Transverse colon (tissue), 4 donors: ENCODE data around the gene TPST2. TPM values are rescaled to one million over a fixed set of nuclear protein-coding genes. Genes with fewer than 3 reads are reported as not detected.

Experiments
- DNase-seq: peaks from one replicate; pipeline ENCODE4 v3.0.0-alpha.2; 2019
- H3K27ac ChIP-seq, 4 donors: fragments of 200-600 bp; sonication (generic); 2 replicates each; pipeline ENCODE4 v1.5.1; 2016 to 2018; ENCODE audit warnings: inconsistent platforms in 4 of 4
- H3K27me3 ChIP-seq: fragments of 200-600 bp; sonication (generic); 2 replicates; pipeline ENCODE4 v1.5.1; 2017; ENCODE audit warnings: inconsistent platforms
- H3K36me3 ChIP-seq, 4 donors: fragments of 200-600 bp; sonication (generic); 2 replicates each; pipeline ENCODE4 v1.5.1; 2017 to 2019; ENCODE audit warnings: inconsistent platforms in 4 of 4
- H3K4me1 ChIP-seq, 4 donors: fragments of 200-600 bp; sonication (generic); 2 replicates each; pipeline ENCODE4 v1.5.1; 2017 to 2020; ENCODE audit warnings: inconsistent platforms in 4 of 4
- H3K4me3 ChIP-seq, 4 donors: fragments of 200-600 bp; sonication (generic); 1 replicate in 1 of 4; 2 replicates in 3 of 4; pipeline versions ENCODE4 v1.5.1 to v1.6.1; 2017 to 2019; ENCODE audit warnings: inconsistent platforms in 4 of 4
- H3K9me3 ChIP-seq, 2 donors: fragments of 200-600 bp; sonication (generic); 2 replicates each; pipeline ENCODE4 v1.5.1; 2017 to 2019; ENCODE audit warnings: inconsistent platforms in 2 of 2
- CTCF ChIP-seq, 5 experiments: fragments of 200-600 bp in 3 of 5; fragments of 450-650 bp in 2 of 5; sonication (generic) in 3 of 5; IDR thresholded peaks; 1 replicate in 2 of 5; 2 replicates in 3 of 5; pipeline ENCODE4 v1.5.1; 2016 to 2017; ENCODE audit warnings: antibody characterized with exemption in 5 of 5, inconsistent platforms in 3 of 5, mild to moderate bottlenecking in 2 of 5, moderate library complexity in 1 of 5
- EP300 ChIP-seq: sonication (generic); formaldehyde crosslinking; IDR thresholded peaks from one replicate; pipeline ENCODE4 v1.6.1; 2017; ENCODE audit warnings: antibody characterized with exemption, low read depth
- POLR2A ChIP-seq: fragments of 450-650 bp; IDR thresholded peaks from one replicate; pipeline ENCODE4 v1.6.1; 2016; ENCODE audit warnings: antibody characterized with exemption, mild to moderate bottlenecking, moderate library complexity
- POLR2AphosphoS5 ChIP-seq, 3 donors: sonication (generic); formaldehyde crosslinking; IDR thresholded peaks; one replicate each; pipeline ENCODE4 v1.6.1; 2016; ENCODE audit warnings: antibody characterized with exemption in 3 of 3
- WGBS, 2 donors: methylation state at CpG; one replicate each; pipeline ENCODE4 v1.1.5; 2018; ENCODE audit warnings: low coverage in 1 of 2; 5-methylcytosine and 5-hydroxymethylcytosine counted together
- in situ Hi-C, 4 donors: fragments of 200-750 bp; cut with MboI; loops; one replicate each; pipeline versions ENCODE4 v1.15.0 to v1.15.1; 2017; ENCODE audit warnings: low sequenced_read_pairs in 3 of 4, low pct_ligation_motif_present in 1 of 4, low pct_unique_long_range_greater_than_20kb in 1 of 4
- intact Hi-C: fragments of 100-400 bp; cut with DNase I; formaldehyde crosslinking; loops from one replicate; pipeline ENCODE4 v1.15.1; 2023; ENCODE audit warnings: low total_unique reads
- total RNA-seq, 4 donors: library from RNA; depleted of rRNA; stranded (reverse); fragments of >200 nt; gene quantifications; one replicate each; pipeline ENCODE4 v1.1.0, GENCODE V29; 2016

Gene TPST2
- total RNA-seq, 4 donors from 2014 or later: 14.3 to 35.6 (median 26.8) TPM

GRCh38 chr22:26566994-26567393 lies 22.9 kb downstream of the TPST2 start:
- no peak for DNase-seq
- TF ChIP-seq POLR2A: no peak
- TF ChIP-seq EP300: no peak
- no peak for TF ChIP-seq POLR2AphosphoS5 (IDR thresholded peaks at IDR 0.05)
- no peak for TF ChIP-seq CTCF (IDR thresholded peaks at IDR 0.05)
- H3K4me3 ChIP-seq: no peak overlapping the region
- intact Hi-C loops (no loop called here), in situ Hi-C loops (no loop called here)
- no peaks in the 10 kb centered on the region for H3K9me3 ChIP-seq
- H3K4me1 ChIP-seq: no peaks in the 10 kb centered on the region
- H3K36me3 ChIP-seq: no peaks in the 10 kb centered on the region
- 96% methylated on average over 3 of the region's 3 CpGs; no CpG with 5 or more reads in 1 of the 2 donors for WGBS, 2 donors
- H3K27ac ChIP-seq: no peak overlapping the region
- no peaks in the 10 kb centered on the region for H3K27me3 ChIP-seq

GRCh38 chr22:26565889-26566288 lies 24.0 kb downstream of the TPST2 start:
- intact Hi-C loops: no loop called here
- no peak overlapping the region for H3K27ac ChIP-seq
- DNase-seq: no peak
- in situ Hi-C loops: no loop called here
- no peaks in the 10 kb centered on the region for H3K36me3 ChIP-seq
- no peaks in the 10 kb centered on the region for H3K27me3 ChIP-seq
- no peak overlapping the region for H3K4me3 ChIP-seq
- no peak for TF ChIP-seq EP300
- no peak for TF ChIP-seq CTCF (IDR thresholded peaks at IDR 0.05)
- no peak for TF ChIP-seq POLR2A
- WGBS, 2 donors: 79% methylated on average over 8 of the region's 8 CpGs; no CpG with 5 or more reads in 1 of the 2 donors
- H3K4me1 ChIP-seq: no peaks in the 10 kb centered on the region
- H3K9me3 ChIP-seq: no peaks in the 10 kb centered on the region

GRCh38 chr22:26565181-26565580 lies 24.8 kb downstream of the TPST2 start:
- no peak for DNase-seq
- no peak for TF ChIP-seq POLR2A
- TF ChIP-seq POLR2AphosphoS5 (IDR thresholded peaks at IDR 0.05): no peak
- TF ChIP-seq EP300: no peak
- no peak for TF ChIP-seq CTCF (IDR thresholded peaks at IDR 0.05)
- WGBS, 2 donors: 94 to 100% methylated on average over 1 to 6 of the region's 6 CpGs
- in situ Hi-C loops: no loop called here
- Histone ChIP-seq H3K36me3 (no peaks in the 10 kb centered on the region), H3K27ac (no peak overlapping the region), H3K27me3 (no peaks in the 10 kb centered on the region), H3K4me1 (no peaks in the 10 kb centered on the region), H3K9me3 (no peaks in the 10 kb centered on the region), H3K4me3 (no peak overlapping the region)
- intact Hi-C loops: no loop called here

GRCh38 chr22:26564672-26565071 lies 25.3 kb downstream of the TPST2 start:
- WGBS, 2 donors: 98% methylated on average over 3 of the region's 3 CpGs; no CpG with 5 or more reads in 1 of the 2 donors
- no peaks in the 10 kb centered on the region for H3K9me3 ChIP-seq
- no peak overlapping the region for H3K27ac ChIP-seq
- in situ Hi-C loops: no loop called here
- TF ChIP-seq CTCF (IDR thresholded peaks at IDR 0.05) (no peak), EP300 (no peak), POLR2AphosphoS5 (IDR thresholded peaks at IDR 0.05) (no peak), POLR2A (no peak)
- no peaks in the 10 kb centered on the region for H3K36me3 ChIP-seq
- H3K4me3 ChIP-seq: no peak overlapping the region
- no peaks in the 10 kb centered on the region for H3K4me1 ChIP-seq
- H3K27me3 ChIP-seq: no peaks in the 10 kb centered on the region
- intact Hi-C loops: no loop called here
- DNase-seq: no peak
